Panc1 (cell line): ENCODE data around the gene MTMR11. TPM values are rescaled to one million over a fixed set of nuclear protein-coding genes. Genes with fewer than 3 reads are reported as not detected.

Experiments
- ATAC-seq: fragments of 200-7000 bp; cut with Tn5 transposase; 2 replicates; pipeline ENCODE4 v1.9.1; 2020; ENCODE audit warnings: mild to moderate bottlenecking, moderate library complexity
- BruUV-seq: library from RNA; stranded (reverse); fragments of 400-500 nt; replicated peaks from 2 replicates; lab custom pipeline; 2021; lab: Mats Ljungman, UMichigan
- CTCF ChIA-PET: fragments of 300-600 bp; sonication (Branson Sonifier 250); formaldehyde crosslinking; loops from one replicate; lab custom pipeline; 2022; ENCODE audit warnings: antibody characterized with exemption; lab: Charles Lee
- POLR2A ChIA-PET: fragments of 300-600 bp; sonication (Branson Sonifier 250); formaldehyde crosslinking; loops from one replicate; lab custom pipeline; 2022; ENCODE audit warnings: antibody characterized with exemption; lab: Charles Lee
- DNase-seq: peaks from one replicate; pipeline ENCODE4 v3.0.0-alpha.2; 2010; ENCODE audit warnings: low read depth, low spot score
- H3K27ac ChIP-seq: 2 replicates; pipeline ENCODE4 v1.5.1; 2011; ENCODE audit warnings: mild to moderate bottlenecking, low read length, inconsistent platforms
- H3K27me3 ChIP-seq: fragments of 200-500 bp; sonication (Bioruptor generic); 2 replicates; pipeline ENCODE4 v1.6.0; 2014; ENCODE audit warnings: low read length, inconsistent platforms; ENCODE audit not compliant: control insufficient read depth, insufficient read depth
- H3K36me3 ChIP-seq: fragments of 200-500 bp; sonication (Bioruptor generic); 2 replicates; pipeline ENCODE4 v1.5.1; 2014; ENCODE audit warnings: inconsistent platforms, mild to moderate bottlenecking, low read length, moderate library complexity; ENCODE audit not compliant: control insufficient read depth, insufficient read depth
- H3K4me1 ChIP-seq: 2 replicates; pipeline ENCODE4 v1.5.1; 2011; ENCODE audit warnings: inconsistent platforms, mild to moderate bottlenecking, low read length, moderate library complexity; ENCODE audit not compliant: control insufficient read depth, insufficient read depth
- H3K4me3 ChIP-seq, 2 experiments: 2 replicates each; pipeline ENCODE4 v1.5.1; 2011 to 2012; ENCODE audit warnings: low read depth in 2 of 2, low read length in 2 of 2, mild to moderate bottlenecking in 2 of 2, inconsistent platforms in 1 of 2, moderate library complexity in 1 of 2
- H3K9me3 ChIP-seq: fragments of 200-500 bp; sonication (Bioruptor generic); 2 replicates; pipeline ENCODE4 v1.5.1; 2014; ENCODE audit warnings: low read depth, mild to moderate bottlenecking, inconsistent platforms, low read length, moderate library complexity; ENCODE audit not compliant: control insufficient read depth, insufficient read depth
- CTCF ChIP-seq: fragments of 450-650 bp; IDR thresholded peaks from 2 replicates; pipeline ENCODE4 v1.5.1; 2017; ENCODE audit warnings: mild to moderate bottlenecking
- POLR2AphosphoS5 ChIP-seq: IDR thresholded peaks from 2 replicates; pipeline ENCODE4 v1.6.1; 2012; ENCODE audit warnings: mild to moderate bottlenecking, low read depth, low read length, moderate library complexity
- REST ChIP-seq, 2 experiments: IDR thresholded peaks; 2 replicates each; pipeline ENCODE4 v1.6.1; 2011 to 2012; ENCODE audit warnings: low read depth in 2 of 2, control low read depth in 1 of 2, low read length in 1 of 2, mild to moderate bottlenecking in 1 of 2, moderate library complexity in 1 of 2; ENCODE audit not compliant: insufficient read depth in 1 of 2
- SIN3A ChIP-seq: IDR thresholded peaks from 2 replicates; pipeline ENCODE4 v1.6.1; 2012; ENCODE audit warnings: low read depth, mild to moderate bottlenecking, low read length, moderate library complexity, borderline replicate concordance; ENCODE audit not compliant: insufficient read depth
- TCF7L2 ChIP-seq: IDR thresholded peaks from 2 replicates; pipeline ENCODE4 v1.6.1; 2011; ENCODE audit warnings: mild to moderate bottlenecking, low read depth, low read length, inconsistent platforms
- in situ Hi-C: cut with HindIII; loops from 2 replicates; pipeline ENCODE4 v1.10.0; 2016; ENCODE audit warnings: low sequenced_read_pairs, low pct_unique_long_range_greater_than_20kb
- intact Hi-C: fragments of 100-400 bp; cut with micrococcal nuclease; formaldehyde crosslinking; loops from one replicate; pipeline ENCODE4 v1.10.0; 2022; ENCODE audit not compliant: unreplicated experiment
- total RNA-seq: library from RNA; stranded (reverse); gene quantifications from one replicate; pipeline ENCODE4 v1.2.1, GENCODE V29; 2021; ENCODE audit not compliant: unreplicated experiment

The MTMR11 gene
- total RNA-seq, 1 experiment from 2014 or later, result 12.0 TPM

DNA sequence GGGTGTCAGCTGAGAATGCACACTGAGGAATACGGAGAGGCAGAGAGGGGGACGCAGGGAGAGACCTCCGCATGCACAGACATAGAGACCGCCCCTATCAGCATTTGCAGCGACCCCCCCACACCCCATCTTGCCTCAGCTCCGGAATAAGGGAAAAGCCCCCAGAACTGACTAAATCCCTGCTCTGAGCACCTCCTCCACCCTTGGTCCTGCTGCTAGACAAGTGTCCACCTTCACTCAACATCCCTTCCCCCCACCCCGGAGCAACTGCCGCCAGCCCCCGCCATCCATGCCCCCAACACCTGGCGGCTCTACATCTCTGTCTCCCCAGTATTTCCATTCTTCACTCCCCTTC, 19.8 kb downstream of the MTMR11 start:
- in situ Hi-C loops (no loop called here), intact Hi-C loops (no loop called here)
- ATAC-seq, result no peak
- Histone ChIP-seq H3K4me1 (peaks cover 4% of the 10 kb centered on the region; the same call in 1 of the 2 replicates), H3K9me3 (no peaks in the 10 kb centered on the region), H3K27ac (no peak overlapping the region), H3K4me3 (peak overlapping the region in 1 of 2 experiments; percentile 42; a peak in 1 of 4 replicates), H3K27me3 (no peaks in the 10 kb centered on the region), H3K36me3 (no peaks in the 10 kb centered on the region)
- ChIA-PET CTCF (no interaction called here), POLR2A (interaction anchor here (1.1 kb wide), 1 partner anchor 29 kb away, joined by 3 read pairs; a partner anchor contains a TSS)
- TF ChIP-seq POLR2AphosphoS5 (no peak), REST (IDR thresholded peaks at IDR 0.05; ENCODE audit: insufficient read depth in 1 of 2, low read depth in 2 of 2, low read length in 1 of 2) (no peak), SIN3A (no peak), CTCF (no peak), TCF7L2 (no peak)
- BruUV-seq, result no TSS peak
- no peak for DNase-seq

DNA sequence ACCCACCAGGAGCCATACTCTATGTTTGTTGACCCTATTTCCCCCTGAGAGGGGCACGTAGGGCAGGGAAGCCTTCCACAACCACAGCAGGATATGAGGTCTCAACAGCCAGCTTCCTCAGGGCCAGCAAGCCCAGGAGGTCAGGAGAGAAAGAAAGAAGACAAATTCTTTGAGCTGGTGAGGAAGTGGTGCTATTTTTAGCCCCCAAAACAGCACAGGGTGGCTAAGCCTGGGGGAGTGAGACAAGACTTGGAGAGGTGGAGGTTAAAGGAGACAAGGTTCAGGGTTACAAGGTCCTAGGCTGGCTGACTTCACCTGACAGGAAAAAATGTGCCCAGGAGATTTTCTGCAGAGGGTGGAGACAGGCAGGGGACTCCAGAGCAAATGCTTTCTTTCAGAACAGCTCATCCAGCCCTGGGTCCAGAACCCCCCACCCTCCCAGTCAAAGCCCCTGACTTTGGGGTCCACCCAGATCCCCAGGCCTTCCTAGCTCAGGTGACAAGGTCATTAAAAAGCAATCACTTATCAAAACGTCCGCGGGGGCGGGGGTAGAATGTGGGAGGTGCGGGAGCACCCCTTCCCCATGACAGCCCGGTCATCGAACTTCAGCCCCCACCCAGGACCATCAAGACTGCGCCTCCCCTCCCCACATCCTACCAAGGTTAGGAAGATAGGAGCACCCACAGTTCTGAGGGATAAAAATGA, 20.3 kb downstream of the MTMR11 start:
- Histone ChIP-seq H3K27ac (no peak overlapping the region), H3K36me3 (no peaks in the 10 kb centered on the region), H3K27me3 (no peaks in the 10 kb centered on the region), H3K4me1 (peaks cover 4% of the 10 kb centered on the region; the same call in 1 of the 2 replicates), H3K9me3 (no peaks in the 10 kb centered on the region), H3K4me3 (peak overlapping the region in 1 of 2 experiments; percentile 42; a peak in 1 of 4 replicates)
- in situ Hi-C loops, result no loop called here
- intact Hi-C loops, result no loop called here
- ATAC-seq (no peak), DNase-seq (no peak)
- ChIA-PET POLR2A (interaction anchor here (1.1 kb wide), 1 partner anchor 29 kb away, joined by 3 read pairs; a partner anchor contains a TSS), CTCF (no interaction called here)
- TF ChIP-seq REST (IDR thresholded peaks at IDR 0.05; ENCODE audit: insufficient read depth in 1 of 2, low read depth in 2 of 2, low read length in 1 of 2) (no peak), TCF7L2 (no peak), CTCF (no peak), POLR2AphosphoS5 (no peak), SIN3A (no peak)
- BruUV-seq, result no TSS peak
